Measurements from ENCODE around the gene CFAP43.

The CFAP43 gene

GRCh38 chr10:104088239-104088638 is 143.9 kb downstream of the CFAP43 start:
- TF ChIP-seq, protein P1, sequence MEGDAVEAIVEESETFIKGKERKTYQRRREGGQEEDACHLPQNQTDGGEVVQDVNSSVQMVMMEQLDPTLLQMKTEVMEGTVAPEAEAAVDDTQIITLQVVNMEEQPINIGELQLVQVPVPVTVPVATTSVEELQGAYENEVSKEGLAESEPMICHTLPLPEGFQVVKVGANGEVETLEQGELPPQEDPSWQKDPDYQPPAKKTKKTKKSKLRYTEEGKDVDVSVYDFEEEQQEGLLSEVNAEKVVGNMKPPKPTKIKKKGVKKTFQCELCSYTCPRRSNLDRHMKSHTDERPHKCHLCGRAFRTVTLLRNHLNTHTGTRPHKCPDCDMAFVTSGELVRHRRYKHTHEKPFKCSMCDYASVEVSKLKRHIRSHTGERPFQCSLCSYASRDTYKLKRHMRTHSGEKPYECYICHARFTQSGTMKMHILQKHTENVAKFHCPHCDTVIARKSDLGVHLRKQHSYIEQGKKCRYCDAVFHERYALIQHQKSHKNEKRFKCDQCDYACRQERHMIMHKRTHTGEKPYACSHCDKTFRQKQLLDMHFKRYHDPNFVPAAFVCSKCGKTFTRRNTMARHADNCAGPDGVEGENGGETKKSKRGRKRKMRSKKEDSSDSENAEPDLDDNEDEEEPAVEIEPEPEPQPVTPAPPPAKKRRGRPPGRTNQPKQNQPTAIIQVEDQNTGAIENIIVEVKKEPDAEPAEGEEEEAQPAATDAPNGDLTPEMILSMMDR (IDR thresholded peaks at IDR 0.05; ENCODE audit: low read depth, low read length, missing control alignments): no peak
- DNase-seq (ENCODE audit: low read depth): no peak

DNA sequence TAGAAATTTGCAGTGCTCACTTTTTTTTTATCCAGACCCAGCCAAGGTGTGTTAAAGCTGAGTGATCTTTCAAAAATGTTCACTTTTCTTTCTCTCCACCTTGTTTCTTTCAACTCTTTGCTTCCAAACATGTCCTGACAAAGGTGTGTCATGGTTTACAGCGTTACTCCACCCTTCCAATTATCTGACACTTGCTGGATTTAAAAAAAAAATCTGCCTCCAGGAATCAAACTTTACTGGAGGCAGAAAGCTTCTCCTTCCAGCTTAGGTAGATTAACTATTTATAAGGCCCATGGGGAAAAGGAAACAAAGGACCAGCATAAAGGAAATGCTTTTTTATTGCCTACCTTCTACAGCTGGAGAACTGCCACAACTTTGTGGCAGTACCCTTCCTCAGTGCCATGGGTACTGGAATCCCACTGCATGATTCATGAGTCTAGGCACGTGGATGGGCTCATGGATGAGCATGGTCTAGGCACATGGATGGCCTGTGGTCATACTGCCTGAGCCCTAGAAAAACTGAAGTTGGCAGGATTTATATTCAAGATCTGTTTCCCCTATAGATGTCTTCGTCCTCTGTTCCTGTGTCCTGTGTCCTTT is 146.3 kb downstream of the CFAP43 start, which contains the start of gene COL17A1:
TSS of gene COL17A1 (minus strand) at position 80 of the 600 bp plus-strand sequence. CDS start 5,207 bp downstream, outside the sequence.
- no peak for DNase-seq (ENCODE audit: low read depth)
- no peak within 1 kb of the TSS for H3K4me3 ChIP-seq (ENCODE audit: low read depth, low read length)
- TF ChIP-seq, protein P1 (IDR thresholded peaks at IDR 0.05; ENCODE audit: low read depth, low read length, missing control alignments): no peak

More at GRCh38 chr10:104088239-104088638, 143.9 kb downstream of the CFAP43 start:
- no peak overlapping the region for H3K4me3 ChIP-seq (ENCODE audit: low read depth, low read length)

- DNase-seq (ENCODE audit: low read depth): no peak
- TF ChIP-seq, protein P1 (IDR thresholded peaks at IDR 0.05; ENCODE audit: low read depth, low read length, missing control alignments): no peak
- no peak overlapping the region for H3K4me3 ChIP-seq (ENCODE audit: low read depth, low read length)
Observed at GRCh38 chr10:104084482-104085142, 147.6 kb downstream of the CFAP43 start.

- no peak for DNase-seq (ENCODE audit: low read depth)
Observed at GRCh38 chr10:104081998-104082397, 150.2 kb downstream of the CFAP43 start.

GRCh38 chr10:104080762-104081161 is 151.4 kb downstream of the CFAP43 start:
- DNase-seq (ENCODE audit: low read depth): peak; percentile 18
- no peak overlapping the region for H3K4me3 ChIP-seq (ENCODE audit: low read depth, low read length)
- TF ChIP-seq, protein P1 (IDR thresholded peaks at IDR 0.05; ENCODE audit: low read depth, low read length, missing control alignments): peak; percentile 53

More at GRCh38 chr10:104081998-104082397, 150.2 kb downstream of the CFAP43 start:
- TF ChIP-seq, protein P1 (IDR thresholded peaks at IDR 0.05; ENCODE audit: low read depth, low read length, missing control alignments): no peak
- no peak overlapping the region for H3K4me3 ChIP-seq (ENCODE audit: low read depth, low read length)
